Karpas-422 (cell line): Measurements from ENCODE around the gene KIAA0930. TPM values are rescaled to one million over a fixed set of nuclear protein-coding genes. Genes with fewer than 3 reads are reported as not detected.

Experiments
- DNase-seq: peaks from one replicate; pipeline ENCODE4 v3.0.0-alpha.2; 2015
- H2AFZ ChIP-seq: fragments of 200-600 bp; sonication (generic); 2 replicates; pipeline ENCODE4 v1.6.1; 2014; ENCODE audit warnings: antibody characterized with exemption, low read length, mixed read lengths
- H3K27ac ChIP-seq: fragments of 200-600 bp; sonication (generic); 2 replicates; pipeline ENCODE4 v1.5.1; 2014; ENCODE audit warnings: mild to moderate bottlenecking, low read length, moderate library complexity
- H3K27me3 ChIP-seq: fragments of 200-600 bp; sonication (generic); 2 replicates; pipeline ENCODE4 v1.6.1; 2014; ENCODE audit warnings: low read length, mixed read lengths
- H3K36me3 ChIP-seq: fragments of 200-600 bp; sonication (generic); 2 replicates; pipeline ENCODE4 v1.6.1; 2014; ENCODE audit warnings: low read length, mixed read lengths; ENCODE audit not compliant: insufficient read depth
- H3K4me1 ChIP-seq: fragments of 200-600 bp; sonication (generic); 2 replicates; pipeline ENCODE4 v1.6.1; 2014; ENCODE audit warnings: mild to moderate bottlenecking, low read length, mixed read lengths
- H3K4me2 ChIP-seq: fragments of 200-600 bp; sonication (generic); 2 replicates; pipeline ENCODE4 v1.6.1; 2014; ENCODE audit warnings: low read length, low read depth, mild to moderate bottlenecking; ENCODE audit not compliant: poor library complexity, severe bottlenecking
- H3K4me3 ChIP-seq: fragments of 200-600 bp; sonication (generic); 2 replicates; pipeline ENCODE4 v1.5.1; 2014; ENCODE audit warnings: mild to moderate bottlenecking, antibody characterized with exemption, low read length, mixed read lengths
- H3K79me2 ChIP-seq: fragments of 200-600 bp; sonication (generic); 2 replicates; pipeline ENCODE4 v1.6.1; 2014; ENCODE audit warnings: mild to moderate bottlenecking, low read length, mixed read lengths
- H3K9ac ChIP-seq: fragments of 200-600 bp; sonication (generic); 2 replicates; pipeline ENCODE4 v1.6.0; 2014; ENCODE audit warnings: low read length
- H3K9me2 ChIP-seq: fragments of 200-600 bp; sonication (generic), shearing (Covaris generic); replicated peaks from 2 replicates; pipeline ENCODE4 v1.6.0; 2014; ENCODE audit warnings: mild to moderate bottlenecking, low read length, moderate library complexity; ENCODE audit not compliant: insufficient read depth
- H3K9me3 ChIP-seq: fragments of 300-700, 200-600 bp; sonication (generic); 2 replicates; pipeline ENCODE4 v1.6.1; 2014; ENCODE audit warnings: low read length, mixed read lengths
- H4K20me1 ChIP-seq: fragments of 200-600 bp; sonication (generic); 2 replicates; pipeline ENCODE4 v1.6.1; 2014; ENCODE audit warnings: mild to moderate bottlenecking, antibody characterized with exemption, low read length, low read depth; ENCODE audit not compliant: insufficient read depth
- total RNA-seq: library from RNA; depleted of rRNA; stranded (reverse); fragments of >200 nt; shearing (Covaris generic); gene quantifications from 2 replicates; pipeline ENCODE4 v1.2.3, GENCODE V29; 2014; ENCODE audit warnings: low replicate concordance

KIAA0930 gene
- total RNA-seq, 1 experiment from 2014 or later, result 19.3 TPM

DNA sequence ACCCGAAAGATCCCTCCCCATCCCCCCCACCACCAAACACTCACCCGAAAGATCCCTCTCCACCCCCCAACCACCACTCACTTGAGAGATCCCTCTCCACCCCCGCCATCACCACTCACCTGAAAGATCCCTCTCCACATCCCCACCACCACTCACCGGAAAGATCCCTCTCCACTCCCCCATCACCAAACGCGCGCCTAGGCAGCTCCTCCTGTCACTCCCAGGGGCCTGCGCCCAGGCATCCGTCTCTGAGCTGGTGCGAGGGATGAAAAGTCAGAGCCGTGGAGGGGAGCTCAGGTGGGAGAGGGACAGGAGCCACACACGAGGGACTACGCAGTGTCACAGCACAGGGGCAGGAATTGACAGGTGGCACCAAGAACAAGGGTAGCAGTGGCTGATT lies 11.5 kb downstream of the KIAA0930 start:
- Histone ChIP-seq H4K20me1 (0 out of 2 replicates have a peak, but pooled peaks cover 9% of the 10 kb centered on the region), H3K27me3 (no peaks in the 10 kb centered on the region), H3K9ac (no peak overlapping the region), H3K9me3 (no peaks in the 10 kb centered on the region), H3K4me1 (no peaks in the 10 kb centered on the region), H3K4me2 (no peak overlapping the region), H3K36me3 (no peaks in the 10 kb centered on the region), H3K9me2 (no peaks in the 10 kb centered on the region), H3K4me3 (no peak overlapping the region), H3K27ac (no peak overlapping the region), H2AFZ (no peak overlapping the region), H3K79me2 (peaks cover 12% of the 10 kb centered on the region)
- no peak for DNase-seq

DNA sequence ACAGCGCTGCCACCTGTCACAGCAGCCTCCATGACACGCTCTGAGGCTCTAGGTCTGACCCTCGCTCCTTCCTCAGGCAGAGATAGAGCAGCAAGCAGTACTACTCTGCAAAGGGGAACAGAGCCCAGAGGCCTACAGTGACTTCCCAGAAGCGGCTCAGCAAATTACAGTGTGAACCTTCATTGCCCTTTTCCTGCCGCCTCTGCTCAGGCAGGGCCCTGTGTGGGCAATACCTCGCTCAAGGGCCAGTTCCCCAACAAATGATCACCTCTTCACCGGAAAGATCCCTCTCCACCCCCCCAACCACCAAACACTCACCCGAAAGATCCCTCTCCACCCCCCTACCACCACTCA lies 12.3 kb downstream of the KIAA0930 start:
- no peak for DNase-seq
- H4K20me1 ChIP-seq, result 0 out of 2 replicates have a peak, but pooled peaks cover 9% of the 10 kb centered on the region
- H3K4me1 ChIP-seq, result no peaks in the 10 kb centered on the region
- no peak overlapping the region for H3K4me3 ChIP-seq
- no peak overlapping the region for H3K9ac ChIP-seq
- no peak overlapping the region for H3K27ac ChIP-seq
- H3K79me2 ChIP-seq, result peaks cover 14% of the 10 kb centered on the region
- no peaks in the 10 kb centered on the region for H3K9me3 ChIP-seq
- no peaks in the 10 kb centered on the region for H3K27me3 ChIP-seq
- no peaks in the 10 kb centered on the region for H3K9me2 ChIP-seq
- no peak overlapping the region for H2AFZ ChIP-seq
- H3K4me2 ChIP-seq, result no peak overlapping the region
- no peaks in the 10 kb centered on the region for H3K36me3 ChIP-seq

DNA sequence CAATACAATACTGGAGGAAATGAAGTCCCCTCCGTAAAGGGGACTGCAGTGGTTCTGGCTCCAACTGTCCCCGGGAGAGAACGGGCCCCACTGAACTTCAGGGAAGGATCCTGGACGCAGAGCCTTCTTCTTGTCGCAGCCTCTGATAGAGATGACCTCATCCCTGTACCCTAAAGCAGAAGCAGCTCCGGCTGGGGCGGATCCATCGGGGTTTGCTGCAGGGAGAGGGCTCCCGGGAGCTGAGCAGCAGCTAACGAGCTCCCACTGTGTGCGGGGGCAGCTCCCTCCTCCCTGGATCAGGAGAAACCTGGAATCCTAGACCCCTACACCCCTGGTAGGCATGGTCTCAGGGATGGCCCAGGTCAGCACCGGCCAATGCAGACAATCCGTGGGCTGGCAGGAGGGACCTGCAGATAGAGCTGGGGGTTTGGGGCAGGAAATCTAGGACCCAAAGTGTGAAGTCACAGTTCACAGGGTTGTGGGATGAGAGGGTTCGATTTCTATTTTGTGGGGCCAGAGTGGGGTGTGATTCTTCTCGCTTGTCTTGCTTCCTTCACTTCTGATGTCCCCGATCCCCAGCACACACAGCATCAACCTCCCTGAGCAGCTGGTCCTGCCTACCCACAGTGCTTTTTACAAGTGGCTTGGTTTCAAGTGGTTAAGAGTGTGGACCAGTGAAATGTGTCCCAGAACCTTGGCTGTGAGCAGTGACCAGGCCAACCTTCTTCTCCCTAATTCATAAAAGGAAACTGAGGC lies 12.9 kb downstream of the KIAA0930 start:
- DNase-seq, result no peak
- Histone ChIP-seq H3K9me3 (no peaks in the 10 kb centered on the region), H3K79me2 (peaks cover 19% of the 10 kb centered on the region), H4K20me1 (peaks cover 9% of the 10 kb centered on the region; the same call in 1 of the 2 replicates), H3K27ac (no peak overlapping the region), H3K36me3 (no peaks in the 10 kb centered on the region), H3K27me3 (no peaks in the 10 kb centered on the region), H3K9me2 (no peaks in the 10 kb centered on the region), H2AFZ (no peak overlapping the region), H3K4me2 (no peak overlapping the region), H3K4me1 (no peaks in the 10 kb centered on the region), H3K4me3 (no peak overlapping the region), H3K9ac (no peak overlapping the region)

DNA sequence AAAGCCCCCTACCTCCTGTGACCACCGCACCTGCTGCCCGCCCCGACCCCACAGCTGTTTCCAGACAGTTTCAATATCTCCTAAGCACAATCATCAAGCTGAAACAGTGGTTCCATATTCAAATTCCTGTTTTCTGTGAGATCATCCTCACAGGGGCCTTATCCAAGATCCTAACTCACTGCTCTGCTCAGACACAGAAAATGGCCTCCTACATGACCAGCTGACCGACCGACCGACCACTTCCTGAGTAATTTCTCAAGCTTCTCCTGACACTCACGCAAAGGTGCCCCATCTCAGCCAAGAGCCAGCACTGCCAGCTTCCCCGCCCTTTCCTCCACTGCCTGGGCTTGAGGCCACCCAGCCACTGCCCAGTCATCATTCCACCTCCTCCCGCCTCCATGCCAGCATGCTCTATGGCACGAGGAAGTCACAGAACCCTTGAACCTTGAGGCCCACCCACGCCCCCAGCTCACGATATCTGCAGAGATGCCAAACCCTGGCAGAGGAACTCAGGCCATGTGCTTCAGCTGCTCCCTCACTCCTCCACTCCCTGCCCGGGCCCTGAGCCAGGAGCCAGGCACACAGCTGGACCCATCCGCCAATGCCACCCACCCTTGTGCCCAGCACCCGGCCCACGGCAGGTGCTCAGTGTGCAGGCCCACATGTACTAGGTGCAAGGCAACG lies 14.0 kb downstream of the KIAA0930 start:
- Histone ChIP-seq H3K4me2 (no peak overlapping the region), H3K9me2 (no peaks in the 10 kb centered on the region), H3K27ac (no peak overlapping the region), H3K4me3 (no peak overlapping the region), H3K27me3 (no peaks in the 10 kb centered on the region), H3K36me3 (no peaks in the 10 kb centered on the region), H2AFZ (no peak overlapping the region), H3K9ac (no peak overlapping the region), H3K79me2 (peaks cover 27% of the 10 kb centered on the region), H4K20me1 (peaks cover 9% of the 10 kb centered on the region; the same call in 1 of the 2 replicates), H3K9me3 (no peaks in the 10 kb centered on the region), H3K4me1 (no peaks in the 10 kb centered on the region)
- no peak for DNase-seq

DNA sequence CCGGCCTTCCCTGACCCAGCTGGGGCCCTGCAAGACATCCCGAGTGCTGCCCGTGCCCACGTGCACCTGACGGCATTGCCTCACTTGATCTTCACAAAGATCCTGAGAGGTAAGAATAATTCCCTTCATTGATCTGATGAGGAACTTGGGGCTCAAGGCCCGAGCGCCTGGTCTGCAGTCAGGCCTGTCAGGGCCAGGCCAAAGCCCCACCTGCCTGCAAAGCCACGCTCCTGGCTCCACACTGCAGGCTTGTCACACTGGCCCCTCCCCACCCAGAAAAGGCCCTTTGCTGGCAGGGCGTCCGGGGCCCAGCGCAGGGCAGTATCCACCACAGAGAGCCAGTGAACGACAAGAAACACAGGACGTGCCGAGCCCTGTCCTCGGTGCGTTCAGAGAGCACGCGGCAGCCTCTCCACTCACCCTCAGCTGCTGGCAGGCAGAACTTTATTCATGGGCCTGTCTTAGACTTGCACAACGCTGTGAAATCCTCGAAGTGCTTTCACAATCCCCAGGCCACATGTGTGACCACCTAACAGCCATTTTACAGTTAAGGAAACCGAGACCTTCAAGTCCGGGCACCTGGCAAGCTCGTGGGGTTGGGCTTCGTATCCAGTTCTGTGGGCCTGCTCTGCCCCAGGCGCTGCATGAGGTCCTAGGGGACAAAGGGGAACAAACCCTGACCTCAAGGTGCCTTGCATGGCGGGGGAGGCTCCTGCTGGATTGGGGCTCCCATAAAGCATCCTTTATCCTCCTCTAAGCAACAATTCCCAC lies 14.8 kb downstream of the KIAA0930 start:
- DNase-seq, result no peak
- H3K9me3 ChIP-seq, result no peaks in the 10 kb centered on the region
- peaks cover 5% of the 10 kb centered on the region; the same call in 1 of the 2 replicates for H4K20me1 ChIP-seq
- no peak overlapping the region for H3K9ac ChIP-seq
- H3K4me3 ChIP-seq, result no peak overlapping the region
- no peak overlapping the region for H2AFZ ChIP-seq
- H3K4me2 ChIP-seq, result no peak overlapping the region
- H3K4me1 ChIP-seq, result no peaks in the 10 kb centered on the region
- peaks cover 32% of the 10 kb centered on the region for H3K79me2 ChIP-seq
- no peaks in the 10 kb centered on the region for H3K9me2 ChIP-seq
- no peaks in the 10 kb centered on the region for H3K36me3 ChIP-seq
- H3K27ac ChIP-seq, result no peak overlapping the region
- no peaks in the 10 kb centered on the region for H3K27me3 ChIP-seq

DNA sequence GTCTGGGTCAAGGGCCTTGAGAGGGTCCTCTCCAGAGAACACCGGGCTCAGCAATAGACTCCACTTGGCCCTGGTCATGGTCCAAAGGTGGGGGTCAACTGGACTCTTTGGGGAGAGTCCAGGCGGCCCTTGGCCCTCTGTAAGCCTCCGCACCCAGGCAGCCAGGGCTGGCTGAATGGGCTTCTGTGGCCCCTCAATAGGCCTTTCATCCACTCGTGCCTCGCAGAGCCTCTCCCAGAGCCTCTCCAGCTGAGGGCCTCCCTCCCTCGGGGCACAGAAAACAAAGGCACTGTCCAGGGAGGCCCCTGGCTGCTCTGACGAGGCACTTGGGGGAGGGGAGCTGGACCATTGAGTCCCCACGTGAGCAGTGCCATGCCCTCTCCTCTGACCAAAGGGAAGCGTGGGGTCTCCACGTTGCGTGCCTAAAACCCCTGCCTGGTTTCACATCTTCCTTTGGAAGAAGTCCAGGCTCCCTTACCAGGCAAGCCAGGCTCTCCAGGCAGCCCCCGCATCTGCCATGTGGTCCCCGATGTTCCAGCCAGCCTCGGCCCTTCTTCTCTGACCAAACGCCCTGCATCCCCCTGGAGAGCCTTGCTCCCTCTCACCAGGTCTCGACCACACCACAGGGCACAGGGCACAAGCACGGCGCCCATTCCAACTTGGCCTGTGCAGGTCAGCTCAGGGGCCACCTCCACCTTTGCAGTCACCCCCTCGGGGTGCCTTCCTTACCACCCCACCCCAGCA lies 15.5 kb downstream of the KIAA0930 start:
- no peak for DNase-seq
- H3K79me2 ChIP-seq, result peaks cover 33% of the 10 kb centered on the region
- H4K20me1 ChIP-seq, result peaks cover 5% of the 10 kb centered on the region; the same call in 1 of the 2 replicates
- H2AFZ ChIP-seq, result no peak overlapping the region
- no peak overlapping the region for H3K27ac ChIP-seq
- no peaks in the 10 kb centered on the region for H3K9me3 ChIP-seq
- no peaks in the 10 kb centered on the region for H3K36me3 ChIP-seq
- H3K4me2 ChIP-seq, result no peak overlapping the region
- H3K9ac ChIP-seq, result no peak overlapping the region
- no peaks in the 10 kb centered on the region for H3K27me3 ChIP-seq
- H3K4me1 ChIP-seq, result no peaks in the 10 kb centered on the region
- no peaks in the 10 kb centered on the region for H3K9me2 ChIP-seq
- H3K4me3 ChIP-seq, result no peak overlapping the region

DNA sequence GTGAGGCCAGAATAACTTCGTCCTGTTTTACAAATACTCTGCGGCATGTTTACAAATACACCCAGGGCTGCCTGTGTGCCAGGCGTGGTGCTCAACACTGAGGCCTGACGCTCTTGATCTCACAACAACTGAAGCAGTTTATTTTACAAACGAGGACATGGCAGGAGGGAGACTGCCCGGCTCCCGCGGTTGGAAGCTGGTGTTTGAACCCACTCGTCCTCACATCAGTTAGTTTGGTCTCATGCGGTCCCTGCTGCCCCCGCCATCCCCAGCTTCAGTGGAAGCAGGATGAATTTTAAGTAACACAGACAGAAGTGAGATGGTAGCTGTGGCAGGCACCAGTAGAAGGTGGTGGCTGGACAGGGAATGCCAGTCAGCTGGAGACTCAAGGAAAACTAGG lies 16.4 kb downstream of the KIAA0930 start:
- Histone ChIP-seq H3K4me3 (no peak overlapping the region), H3K9me2 (no peaks in the 10 kb centered on the region), H3K36me3 (no peaks in the 10 kb centered on the region), H2AFZ (no peak overlapping the region), H3K27me3 (no peaks in the 10 kb centered on the region), H3K4me1 (peaks cover 3% of the 10 kb centered on the region), H3K27ac (no peak overlapping the region), H3K9me3 (no peaks in the 10 kb centered on the region), H3K4me2 (no peak overlapping the region), H3K79me2 (peaks cover 39% of the 10 kb centered on the region), H4K20me1 (peaks cover 5% of the 10 kb centered on the region; the same call in 1 of the 2 replicates), H3K9ac (no peak overlapping the region)
- no peak for DNase-seq
